HepG2 (cell line): ENCODE results near the gene YAP1. TPM values are rescaled to one million over a fixed set of nuclear protein-coding genes. Genes with fewer than 3 reads are reported as not detected.

Experiments used
- ATAC-seq: fragments of 200-7000 bp; cut with Tn5 transposase; 3 replicates; pipeline ENCODE4 v1.9.1; 2020; ENCODE audit warnings: mild to moderate bottlenecking, moderate library complexity
- BruUV-seq: library from RNA; stranded (reverse); fragments of 400-500 nt; replicated peaks from 2 replicates; lab custom pipeline; 2021; lab: Mats Ljungman, UMichigan
- CTCF ChIA-PET: fragments of 300-600 bp; formaldehyde crosslinking; extraction: SDS; loops from one replicate; lab custom pipeline; 2021; ENCODE audit warnings: low total read pairs, inconsistent platforms, low intra/inter-chr PET ratio; lab: Yijun Ruan, JAX
- POLR2A ChIA-PET: fragments of 350-600 bp; sonication (Branson Sonifier 250); formaldehyde crosslinking; loops from one replicate; lab custom pipeline; 2020; ENCODE audit warnings: antibody characterized with exemption, inconsistent platforms; lab: Yijun Ruan, JAX
- DNase-seq: peaks from one replicate; pipeline ENCODE4 v3.0.0-alpha.2; 2015; ENCODE audit warnings: low spot score
- FAIRE-seq: peaks from 3 replicates; lab custom pipeline; 2011; peaks lifted over from hg19 to GRCh38; lab: Jason Lieb, UNC
- H2AFZ ChIP-seq: one replicate; pipeline ENCODE4 v1.6.1; 2011; ENCODE audit warnings: low read length, inconsistent platforms
- H3K27ac ChIP-seq: fragments of 300-600 bp; 3 replicates; pipeline ENCODE4 v1.8.0; 2011; ENCODE audit warnings: mixed run types, mild to moderate bottlenecking, mixed read lengths, low read length, inconsistent platforms; ENCODE audit not compliant: insufficient read depth; ENCODE audit errors: extremely low read length
- H3K27me3 ChIP-seq, 2 experiments: fragments of 200-600 bp in 1 of 2; 2 replicates in 1 of 2; 3 replicates in 1 of 2; pipeline versions ENCODE4 v1.6.0 to v1.8.0; 2011; ENCODE audit warnings: low read length in 2 of 2, mild to moderate bottlenecking in 2 of 2, moderate library complexity in 2 of 2, inconsistent platforms in 1 of 2; ENCODE audit not compliant: insufficient read depth in 2 of 2, control insufficient read depth in 1 of 2
- H3K36me3 ChIP-seq, 2 experiments: fragments of 200-600 bp in 1 of 2; replicated peaks in 1 of 2; 2 replicates in 1 of 2; 3 replicates in 1 of 2; pipeline versions ENCODE4 v1.5.1 to v1.8.0; 2011; ENCODE audit warnings: low read length in 2 of 2, inconsistent platforms in 1 of 2; ENCODE audit not compliant: insufficient read depth in 2 of 2, control insufficient read depth in 1 of 2
- H3K4me1 ChIP-seq: 2 replicates; pipeline ENCODE4 v1.5.1; 2012; ENCODE audit warnings: low read length, inconsistent platforms; ENCODE audit not compliant: insufficient read depth
- H3K4me2 ChIP-seq: 2 replicates; pipeline ENCODE4 v1.6.0; 2011; ENCODE audit warnings: low read depth, low read length, inconsistent platforms
- H3K4me3 ChIP-seq, 3 experiments: fragments of 200-600 bp in 1 of 3; sonication (generic), shearing (Covaris generic) in 1 of 3; replicated peaks in 1 of 3; 2 replicates each; pipeline ENCODE4 v1.5.1; 2011 to 2016; ENCODE audit warnings: low read length in 3 of 3, inconsistent platforms in 2 of 3, low read depth in 2 of 3, mild to moderate bottlenecking in 2 of 3, control low read depth in 1 of 3, mixed read lengths in 1 of 3; ENCODE audit not compliant: insufficient read depth in 1 of 3
- H3K79me2 ChIP-seq: one replicate; pipeline ENCODE4 v1.6.1; 2011; ENCODE audit warnings: low read length, inconsistent platforms; ENCODE audit not compliant: insufficient read depth
- H3K9ac ChIP-seq: 2 replicates; pipeline ENCODE4 v1.6.0; 2011; ENCODE audit warnings: mild to moderate bottlenecking, low read depth, low read length, inconsistent platforms; ENCODE audit not compliant: insufficient read depth
- H3K9me3 ChIP-seq: 2 replicates; pipeline ENCODE4 v1.5.1; 2012; ENCODE audit warnings: mild to moderate bottlenecking, low read length
- H4K20me1 ChIP-seq: 2 replicates; pipeline ENCODE4 v1.6.0; 2011; ENCODE audit warnings: inconsistent platforms, mild to moderate bottlenecking, low read length, moderate library complexity; ENCODE audit not compliant: insufficient read depth
- GFI1 ChIP-seq: sonication (generic); formaldehyde crosslinking; IDR thresholded peaks from 2 replicates; pipeline ENCODE4 v1.5.0; 2020; ENCODE audit warnings: missing genetic modification reagents, mild to moderate bottlenecking, borderline replicate concordance
- LBX2 ChIP-seq: sonication (generic); formaldehyde crosslinking; IDR thresholded peaks from 2 replicates; pipeline ENCODE4 v1.5.0; 2020; ENCODE audit warnings: missing genetic modification reagents, mild to moderate bottlenecking, borderline replicate concordance
- MYPOP ChIP-seq: sonication (generic); formaldehyde crosslinking; IDR thresholded peaks from 2 replicates; pipeline ENCODE4 v1.8.1; 2023; ENCODE audit warnings: mild to moderate bottlenecking, moderate library complexity, missing genetic modification reagents
- NFKBIZ ChIP-seq: IDR thresholded peaks from 2 replicates; pipeline ENCODE4 v1.6.1; 2018; ENCODE audit warnings: missing genetic modification reagents, missing compliant biosample characterization
- NR2C2 ChIP-seq: sonication (generic); formaldehyde crosslinking; IDR thresholded peaks from 2 replicates; pipeline ENCODE4 v1.4.0; 2020; ENCODE audit warnings: missing genetic modification reagents, mild to moderate bottlenecking, moderate library complexity, borderline replicate concordance
- ONECUT2 ChIP-seq: sonication (generic); formaldehyde crosslinking; IDR thresholded peaks from 2 replicates; pipeline ENCODE4 v1.4.0; 2020; ENCODE audit warnings: missing genetic modification reagents
- PLSCR1 ChIP-seq: sonication (generic); formaldehyde crosslinking; IDR thresholded peaks from 2 replicates; pipeline ENCODE4 v1.5.0; 2020; ENCODE audit warnings: missing genetic modification reagents, mild to moderate bottlenecking, borderline replicate concordance
- SP2 ChIP-seq: sonication (generic); formaldehyde crosslinking; IDR thresholded peaks from 2 replicates; pipeline ENCODE4 v1.5.1; 2020; ENCODE audit warnings: mild to moderate bottlenecking, missing genetic modification reagents
- TARDBP ChIP-seq: sonication (generic); formaldehyde crosslinking; IDR thresholded peaks from 2 replicates; pipeline ENCODE4 v1.8.0; 2022; ENCODE audit warnings: mild to moderate bottlenecking, missing genetic modification reagents
- ZBTB7B ChIP-seq: sonication (generic); formaldehyde crosslinking; IDR thresholded peaks from 2 replicates; pipeline ENCODE4 v1.4.0; 2020; ENCODE audit warnings: missing genetic modification reagents
- ZNF251 ChIP-seq: sonication (generic); formaldehyde crosslinking; IDR thresholded peaks from 2 replicates; pipeline ENCODE4 v1.9.0; 2021; ENCODE audit warnings: mild to moderate bottlenecking, missing genetic modification reagents
- WGBS: methylation state at CpG from one replicate; pipeline ENCODE4 v1.1.6; 2017; ENCODE audit warnings: low lambda C conversion rate; 5-methylcytosine and 5-hydroxymethylcytosine counted together
- in situ Hi-C: cut with HindIII; loops from 2 replicates; pipeline ENCODE4 v1.10.0; 2017; ENCODE audit warnings: low pct_unique_long_range_greater_than_20kb; ENCODE audit not compliant: extremely low pct_ligation_motif_present
- intact Hi-C: fragments of 100-400 bp; cut with micrococcal nuclease; formaldehyde crosslinking; loops from one replicate; pipeline ENCODE4 v1.10.0; 2022; ENCODE audit not compliant: unreplicated experiment
- polyA plus RNA-seq, 8 experiments: library from polyadenylated mRNA; depleted of rRNA in 3 of 8; stranded (reverse) in 7 of 8; unstranded in 1 of 8; fragments of >200 nt; fragmentation: Illumina TruSeq in 4 of 8; extraction: Trizol in 4 of 8; gene quantifications; 2 replicates each; pipeline versions ENCODE4 v1.2.1 to v1.2.3, GENCODE V29; 2011 to 2016; ENCODE audit warnings: low read depth in 4 of 8, missing spikeins in 1 of 8, mixed read lengths in 1 of 8; ENCODE audit not compliant: insufficient read depth in 1 of 8
- total RNA-seq, 5 experiments: library from RNA; depleted of rRNA; stranded (reverse); fragments of >200 nt; fragmentation: Illumina TruSeq; extraction: Trizol; gene quantifications; 2 replicates each; pipeline ENCODE4 v1.2.3, GENCODE V29; 2016; ENCODE audit warnings: low read depth in 1 of 5

The YAP1 gene
- total and polyA plus RNA-seq, 2 of the 13 experiments (the other 11 are each of a cell fraction or from before 2014, with no cell fraction given): 59.5 to 91.0 TPM

GRCh38 chr11:102256251-102256650 is 146.0 kb downstream of the YAP1 start:
- no peak for FAIRE-seq
- no peaks in the 10 kb centered on the region for H3K9me3 ChIP-seq
- peaks cover 16% of the 10 kb centered on the region for H3K4me1 ChIP-seq
- DNase-seq: no peak
- intact Hi-C loops: no loop called here
- CTCF ChIA-PET: no interaction called here
- in situ Hi-C loops: no loop called here
- POLR2A ChIA-PET: interaction anchor here (1.0 kb wide), 1 partner anchor 12 kb away, joined by 5 read pairs; no protein-coding TSS in a partner anchor
- H2AFZ ChIP-seq: no peak overlapping the region
- no peak overlapping the region for H3K4me3 ChIP-seq
- H3K36me3 ChIP-seq: no peaks in the 10 kb centered on the region
- no peaks in the 10 kb centered on the region for H3K27me3 ChIP-seq
- TF ChIP-seq NFKBIZ (no peak), ZBTB7B (CRISPR knock-in tag) (no peak), SP2 (CRISPR knock-in tag) (no peak), LBX2 (CRISPR knock-in tag) (no peak), NR2C2 (CRISPR knock-in tag) (no peak), PLSCR1 (CRISPR knock-in tag) (no peak), MYPOP (CRISPR knock-in tag) (no peak), TARDBP (no peak), ONECUT2 (CRISPR knock-in tag) (no peak), ZNF251 (no peak), GFI1 (no peak)
- TF ChIP-seq, all 625 proteins: peak for 0
- Histone ChIP-seq H3K27ac (no peak overlapping the region), H3K4me2 (no peak overlapping the region), H3K9ac (no peak overlapping the region), H4K20me1 (no peaks in the 10 kb centered on the region), H3K79me2 (no peaks in the 10 kb centered on the region)
- WGBS: 88% methylated on average over 4 of the region's 4 CpGs
- BruUV-seq: no TSS peak
- no peak for ATAC-seq
